HTERT RPE-1 (cell line): ENCODE data around the gene HBD.
"Not testable (repeated sequence)": the region's sequence is repeated elsewhere in the genome, so short reads cannot be mapped to it uniquely, and the experiment has no call there.

Experiments
- in situ Hi-C: fragments of 300-500 bp; cut with MboI; formaldehyde crosslinking; loops from 4 replicates; pipeline ENCODE4 v1.14.3; 2020; ENCODE audit warnings: low sequenced_read_pairs

HBD gene

GRCh38 chr11:5234381-5234834, at the start of gene HBD:
Gene HBD (minus strand): TSS chr11:5234483. CDS start chr11:5234433, 50 bp downstream.
- in situ Hi-C loops: no loop called here

DNA sequence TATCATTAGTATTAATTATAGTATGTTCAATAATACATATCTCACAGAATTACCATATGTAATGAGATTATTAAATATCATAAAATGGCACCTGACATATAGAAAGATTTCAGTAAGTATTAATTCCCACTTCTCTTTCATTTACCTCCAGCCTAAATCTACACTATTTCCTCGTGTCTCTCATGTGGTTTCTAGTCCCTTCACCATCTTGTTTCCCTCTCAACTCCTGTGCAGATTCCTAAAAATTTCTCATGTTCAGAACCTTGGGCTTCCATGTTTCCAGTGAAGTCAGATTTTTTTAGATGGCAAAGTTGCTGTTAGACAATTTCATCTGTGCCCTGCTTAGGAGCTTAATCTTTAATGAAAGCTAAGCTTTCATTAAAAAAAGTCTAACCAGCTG, 49.6 kb upstream of the HBD start:
- in situ Hi-C loops: no loop called here

- in situ Hi-C loops: no loop called here
Measured at GRCh38 chr11:5283086-5283485, 48.8 kb upstream of the HBD start.

DNA sequence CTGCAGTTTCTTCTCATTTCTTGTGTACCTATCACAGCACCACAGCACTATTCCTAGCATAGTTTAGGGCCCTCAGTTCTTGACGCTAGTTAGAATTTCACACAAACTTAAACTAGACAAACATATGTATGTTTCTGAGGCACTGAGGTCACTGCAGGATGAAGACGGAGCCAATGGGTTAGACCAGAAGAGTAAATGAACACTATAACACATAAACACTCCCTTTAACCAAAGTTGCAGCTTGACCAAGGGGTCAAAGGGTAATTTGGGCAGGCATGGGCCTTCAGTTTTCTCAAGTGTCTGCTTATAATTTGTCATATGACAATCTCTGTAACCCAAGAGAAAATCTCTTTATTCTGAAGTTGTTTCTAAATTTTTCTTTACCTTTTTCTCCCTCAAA, 48.3 kb upstream of the HBD start:
- in situ Hi-C loops: no loop called here

DNA sequence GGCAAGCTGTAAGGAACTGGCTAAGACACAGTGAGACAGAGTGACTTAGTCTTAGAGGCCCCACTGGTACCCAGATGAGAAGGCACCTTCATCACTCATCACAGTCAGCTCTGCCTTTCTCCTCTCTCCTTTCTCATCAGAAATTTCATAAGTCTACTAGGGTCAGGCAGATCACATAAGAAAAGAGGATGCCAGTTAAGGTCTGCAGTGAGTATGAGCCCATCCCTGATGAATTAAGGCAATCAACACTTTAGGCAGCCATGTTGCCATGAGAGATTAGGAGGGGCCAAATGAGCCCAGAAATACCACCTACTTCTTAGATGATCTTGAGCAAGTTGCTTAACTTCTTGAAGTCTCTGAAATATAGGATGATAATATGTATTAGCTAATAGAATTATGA, 47.3 kb upstream of the HBD start:
- in situ Hi-C loops: no loop called here

GRCh38 chr11:5280582-5281102, 46.4 kb upstream of the HBD start:
- in situ Hi-C loops: no loop called here

GRCh38 chr11:5279471-5280090, 45.3 kb upstream of the HBD start:
- in situ Hi-C loops: no loop called here

GRCh38 chr11:5277807-5278382, 43.6 kb upstream of the HBD start:
- in situ Hi-C loops: no loop called here

GRCh38 chr11:5276697-5277096, 42.4 kb upstream of the HBD start:
- in situ Hi-C loops: no loop called here

DNA sequence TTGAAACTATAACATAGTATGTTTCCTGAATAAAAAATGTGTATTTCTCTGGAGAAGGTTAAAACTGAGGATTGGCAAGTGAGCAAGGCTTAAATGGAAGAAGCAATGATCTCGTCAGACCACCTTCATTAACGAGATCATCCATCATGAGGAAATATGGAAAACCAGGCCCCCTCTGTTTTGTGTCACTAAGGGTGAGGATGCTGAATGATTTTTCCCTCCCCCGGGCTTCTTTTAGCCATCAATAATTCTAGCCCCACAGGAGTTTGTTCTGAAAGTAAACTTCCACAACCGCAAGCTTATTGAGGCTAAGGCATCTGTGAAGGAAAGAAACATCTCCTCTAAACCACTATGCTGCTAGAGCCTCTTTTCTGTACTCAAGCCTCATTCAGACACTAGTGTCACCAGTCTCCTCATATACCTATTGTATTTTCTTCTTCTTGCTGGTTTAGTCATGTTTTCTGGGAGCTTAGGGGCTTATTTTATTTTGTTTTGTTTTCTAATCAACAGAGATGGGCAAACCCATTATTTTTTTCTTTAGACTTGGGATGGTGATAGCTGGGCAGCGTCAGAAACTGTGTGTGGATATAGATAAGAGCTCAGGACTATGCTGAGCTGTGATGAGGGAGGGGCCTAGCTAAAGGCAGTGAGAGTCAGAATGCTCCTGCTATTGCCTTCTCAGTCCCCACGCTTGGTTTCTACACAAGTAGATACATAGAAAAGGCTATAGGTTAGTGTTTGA, 41.3 kb upstream of the HBD start:
- in situ Hi-C loops: no loop called here

- in situ Hi-C loops: no loop called here
Measured at GRCh38 chr11:5274395-5274794, 40.1 kb upstream of the HBD start.

DNA sequence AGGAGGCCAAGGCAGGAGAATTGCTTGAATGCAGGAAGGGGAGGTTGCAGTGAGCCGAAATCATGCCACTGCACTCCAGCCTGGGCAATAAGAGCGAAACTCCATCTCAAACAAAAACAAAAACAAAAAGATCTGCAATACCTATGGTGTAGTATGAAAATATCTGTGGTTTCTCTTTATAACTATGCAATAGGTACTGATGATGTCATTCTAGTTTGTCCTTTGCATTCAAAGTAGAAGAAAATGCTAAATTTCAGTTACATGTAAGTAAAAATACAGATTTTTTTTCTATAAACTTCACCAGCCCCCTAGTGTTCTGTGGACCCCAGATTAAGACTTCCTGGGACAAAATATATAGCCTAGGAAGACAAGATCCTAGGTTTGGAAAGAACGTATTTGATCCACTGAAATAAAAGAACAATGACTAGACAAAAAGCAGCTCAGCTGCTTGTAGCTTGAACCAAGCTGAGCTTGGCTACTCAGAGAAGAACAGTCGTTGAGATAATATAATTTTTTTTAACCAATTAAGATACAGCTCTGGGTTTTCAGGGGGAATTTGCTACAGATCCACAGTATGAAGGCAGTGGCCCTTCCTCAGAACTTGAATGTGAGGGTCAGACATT, 38.2 kb upstream of the HBD start:
- in situ Hi-C loops: no loop called here

DNA sequence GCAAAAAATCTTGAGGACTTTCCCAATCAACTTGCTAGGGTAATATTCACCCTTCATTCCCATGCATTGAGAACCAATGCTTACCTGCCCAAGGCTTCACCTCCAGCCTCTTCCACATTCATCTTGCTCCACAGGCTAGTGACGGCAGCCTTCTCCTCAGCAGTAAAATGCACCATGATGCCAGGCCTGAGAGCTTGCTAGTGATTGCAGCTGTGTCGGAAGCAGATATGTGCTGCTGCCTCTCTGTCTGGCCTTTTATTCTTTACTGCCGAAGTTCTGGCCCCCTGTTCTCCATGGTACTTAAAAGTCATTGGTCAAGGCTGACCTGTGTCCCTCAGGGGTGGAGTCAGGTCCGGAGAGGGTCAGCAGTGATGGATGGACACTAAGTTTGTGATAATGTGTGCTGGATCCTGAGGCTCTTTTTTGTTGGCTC, 35.4 kb upstream of the HBD start, which contains the start of gene HBE1:
Gene HBE1 (minus strand): TSS at position 231 of the 433 bp plus-strand sequence. CDS start 55 bp downstream, at position 176.
- in situ Hi-C loops: no loop called here

DNA sequence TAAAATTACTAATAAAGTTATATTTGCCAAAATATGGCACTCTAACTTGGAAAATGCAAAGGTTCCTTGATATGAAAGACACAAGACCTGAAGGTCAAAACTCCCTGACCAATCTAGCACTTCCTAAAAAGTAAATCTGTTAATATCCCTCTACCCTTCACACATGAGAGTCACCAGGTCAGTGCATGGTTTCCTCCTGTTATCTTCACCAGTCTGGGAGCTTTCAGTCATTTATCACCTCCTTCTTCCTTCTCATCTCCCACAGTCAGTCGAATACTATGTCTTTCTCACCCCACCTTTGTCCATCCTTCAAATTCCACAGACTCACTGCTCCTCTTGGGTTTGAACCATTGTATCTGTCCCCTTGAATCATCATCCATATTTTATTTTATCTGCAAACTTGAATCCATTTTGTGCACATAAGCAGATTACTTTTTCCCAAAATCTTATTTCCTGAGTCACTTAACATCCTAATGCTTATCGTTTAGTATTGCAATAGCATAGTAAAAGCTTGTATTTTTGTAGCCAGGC, 32.8 kb upstream of the HBD start:
- in situ Hi-C loops: no loop called here

DNA sequence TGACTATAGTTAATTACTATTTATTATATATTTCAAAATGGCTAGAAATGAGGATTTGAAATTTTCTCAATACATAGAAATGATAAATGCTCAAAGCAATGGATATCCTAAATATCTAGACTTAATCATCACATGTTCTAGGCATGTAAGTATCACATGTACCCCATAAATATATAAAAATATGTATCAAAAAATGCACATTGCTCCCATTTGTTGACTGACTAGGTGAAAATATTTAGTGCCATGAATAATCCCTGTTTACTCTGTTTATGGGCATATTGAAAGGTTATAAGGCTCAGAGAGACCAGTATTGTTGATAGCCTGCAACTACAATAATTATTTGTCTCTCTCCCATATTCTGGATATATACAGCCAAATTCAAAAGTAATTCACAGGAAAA, 32.3 kb upstream of the HBD start:
- in situ Hi-C loops: no loop called here

- in situ Hi-C loops: no loop called here
Measured at GRCh38 chr11:5265832-5266231, 31.5 kb upstream of the HBD start.

DNA sequence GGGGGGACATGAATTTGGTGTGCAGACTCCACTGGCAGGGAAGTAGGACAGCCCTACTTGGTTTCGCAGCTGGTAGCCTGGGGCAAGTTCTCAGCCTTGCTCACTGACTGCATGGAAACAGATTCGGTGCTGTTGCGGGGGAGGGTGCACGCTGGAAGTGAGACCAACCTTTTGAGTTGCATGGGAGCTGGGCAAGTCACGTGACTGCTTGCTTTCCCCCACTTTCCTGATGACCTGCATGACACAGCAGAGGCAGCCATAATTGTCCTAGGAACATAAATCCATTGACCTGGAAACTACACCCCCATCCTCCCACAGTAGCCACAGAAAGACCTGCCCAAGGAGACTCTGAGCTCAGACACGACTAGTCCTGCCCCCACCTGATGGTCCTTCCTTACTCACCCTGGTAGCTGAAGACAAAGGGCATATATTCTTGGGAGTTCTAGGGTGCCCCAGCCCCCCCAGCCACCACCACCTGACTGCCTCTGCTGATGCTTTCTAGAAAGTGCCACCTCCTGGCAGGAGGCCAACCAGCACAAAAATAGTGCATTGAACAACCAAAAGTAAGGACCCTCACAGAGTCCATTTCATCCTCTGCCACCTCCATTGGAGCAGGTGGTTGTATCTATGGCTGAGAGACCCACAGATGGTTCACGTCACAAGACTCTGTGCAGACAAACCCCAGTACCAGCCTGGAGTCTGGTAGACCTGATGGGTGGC, 24.4 kb upstream of the HBD start:
- in situ Hi-C loops: no loop called here

DNA sequence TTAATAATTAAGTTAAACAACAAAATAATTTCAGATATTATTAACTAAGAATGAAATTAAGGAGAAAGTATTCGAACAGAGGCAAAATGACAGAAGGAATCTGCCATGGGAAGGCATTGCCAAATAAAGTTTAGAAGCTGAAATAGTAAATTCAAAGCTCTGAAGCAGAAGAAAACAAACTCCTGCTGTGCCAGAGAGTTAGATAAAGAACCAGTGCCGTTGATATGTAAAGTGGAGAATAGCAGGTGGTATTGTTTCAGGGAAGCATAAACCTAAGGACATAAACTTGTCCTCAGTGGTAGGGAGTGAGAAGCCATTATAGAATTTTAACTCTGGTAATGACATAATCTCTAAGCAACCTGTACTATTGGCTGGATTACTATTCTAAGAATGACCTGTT, 23.0 kb upstream of the HBD start:
- in situ Hi-C loops: no loop called here

- in situ Hi-C loops: not testable (repeated sequence)
Measured at GRCh38 chr11:5254646-5255413, 20.5 kb upstream of the HBD start, which contains the start of gene HBG2. Gene HBG2 (minus strand): TSS chr11:5254781. CDS start chr11:5254728, 53 bp downstream.

DNA sequence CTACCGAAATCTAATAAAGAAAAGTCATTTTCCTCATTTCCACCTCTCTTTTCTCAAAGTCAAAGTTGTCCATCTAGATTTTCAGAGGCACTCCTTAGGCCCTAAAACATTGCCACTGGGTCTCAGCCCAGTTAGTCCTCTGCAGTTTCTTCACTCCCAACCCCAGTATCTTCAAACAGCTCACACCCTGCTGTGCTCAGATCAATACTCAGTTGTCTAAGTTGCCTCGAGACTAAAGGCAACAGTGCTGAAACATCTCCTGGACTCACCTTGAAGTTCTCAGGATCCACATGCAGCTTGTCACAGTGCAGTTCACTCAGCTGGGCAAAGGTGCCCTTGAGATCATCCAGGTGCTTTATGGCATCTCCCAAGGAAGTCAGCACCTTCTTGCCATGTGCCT, 19.7 kb upstream of the HBD start:
- in situ Hi-C loops: not testable (repeated sequence)
